ACC112 (cell line): ENCODE results near the gene XRCC1.
A peak's percentile ranks its signal among the peaks of the same experiment; 100 is the strongest.

Source experiments
- H2AFZ ChIP-seq: fragments of 200-600 bp; sonication (generic); one replicate; pipeline ENCODE4 v1.6.0; 2017; ENCODE audit warnings: antibody characterized with exemption, low read length; ENCODE audit not compliant: unreplicated experiment
- H3K27ac ChIP-seq: fragments of 200-600 bp; sonication (generic); 2 replicates; pipeline ENCODE4 v1.5.1; 2014; ENCODE audit warnings: low read depth, mild to moderate bottlenecking, antibody characterized with exemption, low read length, moderate library complexity
- H3K27me3 ChIP-seq: fragments of 200-600 bp; sonication (generic); 2 replicates; pipeline ENCODE4 v1.6.1; 2014; ENCODE audit warnings: mild to moderate bottlenecking, antibody characterized with exemption, low read length, moderate library complexity, mixed read lengths; ENCODE audit not compliant: insufficient read depth
- H3K36me3 ChIP-seq: fragments of 200-600 bp; sonication (generic); 2 replicates; pipeline ENCODE4 v1.6.1; 2016; ENCODE audit warnings: mild to moderate bottlenecking, antibody characterized with exemption, low read length, moderate library complexity, mixed read lengths; ENCODE audit not compliant: insufficient read depth
- H3K4me1 ChIP-seq: fragments of 200-600 bp; sonication (generic); one replicate; pipeline ENCODE4 v1.6.1; 2016; ENCODE audit warnings: low read length, mixed read lengths; ENCODE audit not compliant: insufficient read depth, unreplicated experiment, control insufficient read depth
- H3K4me3 ChIP-seq: fragments of 200-600 bp; sonication (generic); 2 replicates; pipeline ENCODE4 v1.5.1; 2014; ENCODE audit warnings: mild to moderate bottlenecking, low read depth, low read length
- H3K79me2 ChIP-seq: fragments of 200-600 bp; sonication (generic); one replicate; pipeline ENCODE4 v1.6.0; 2016; ENCODE audit warnings: low read length; ENCODE audit not compliant: control insufficient read depth, unreplicated experiment, insufficient read depth

Gene XRCC1

GRCh38 chr19:43511324-43511723, 64.0 kb downstream of the XRCC1 start:
- Histone ChIP-seq H3K36me3 (no peaks in the 10 kb centered on the region), H3K27ac (no peak overlapping the region), H3K27me3 (no peaks in the 10 kb centered on the region), H3K79me2 (no peaks in the 10 kb centered on the region), H2AFZ (no peak overlapping the region), H3K4me3 (no peak overlapping the region), H3K4me1 (no peaks in the 10 kb centered on the region)

- H3K27me3 ChIP-seq, result no peaks in the 10 kb centered on the region
- no peaks in the 10 kb centered on the region for H3K79me2 ChIP-seq
- H2AFZ ChIP-seq, result no peak overlapping the region
- no peaks in the 10 kb centered on the region for H3K36me3 ChIP-seq
- no peak overlapping the region for H3K27ac ChIP-seq
- H3K4me3 ChIP-seq, result no peak overlapping the region
- no peaks in the 10 kb centered on the region for H3K4me1 ChIP-seq
These were observed 64.6 kb downstream of the XRCC1 start for GRCh38 chr19:43510713-43511112.

- H3K4me3 ChIP-seq, result no peak overlapping the region
- H3K79me2 ChIP-seq, result no peaks in the 10 kb centered on the region
- no peak overlapping the region for H2AFZ ChIP-seq
- no peaks in the 10 kb centered on the region for H3K36me3 ChIP-seq
- H3K27me3 ChIP-seq, result no peaks in the 10 kb centered on the region
- peaks cover 8% of the 10 kb centered on the region for H3K4me1 ChIP-seq
- H3K27ac ChIP-seq, result no peak overlapping the region
These were observed 67.4 kb downstream of the XRCC1 start for GRCh38 chr19:43507880-43508279.

GRCh38 chr19:43506629-43507028, 68.7 kb downstream of the XRCC1 start:
- Histone ChIP-seq H3K27ac (no peak overlapping the region), H3K36me3 (no peaks in the 10 kb centered on the region), H3K27me3 (no peaks in the 10 kb centered on the region), H3K79me2 (no peaks in the 10 kb centered on the region), H3K4me1 (peaks cover 9% of the 10 kb centered on the region), H3K4me3 (no peak overlapping the region), H2AFZ (no peak overlapping the region)

DNA sequence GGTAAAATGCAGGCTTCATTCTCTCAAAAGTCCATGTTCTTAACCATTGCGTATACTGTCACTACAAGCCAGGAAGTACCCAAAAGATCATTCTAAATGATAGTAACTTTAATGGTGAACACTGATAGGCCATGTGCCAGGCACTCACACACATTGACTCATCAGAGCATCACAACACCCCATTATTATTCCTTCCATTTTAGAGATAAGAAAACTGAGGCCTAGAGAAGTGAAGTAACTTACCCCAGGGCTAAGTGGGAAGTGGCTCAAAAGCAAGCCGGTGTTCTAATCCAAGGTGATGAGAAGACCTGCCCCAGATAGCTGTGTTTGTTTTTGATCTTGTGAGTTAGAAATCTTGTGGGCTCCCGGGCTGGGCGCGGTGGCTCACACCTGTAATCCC, 69.4 kb downstream of the XRCC1 start:
- H3K79me2 ChIP-seq, result no peaks in the 10 kb centered on the region

GRCh38 chr19:43505186-43505456, 70.2 kb downstream of the XRCC1 start:
- Histone ChIP-seq H3K4me3 (no peak overlapping the region; the same call in 1 of the 2 replicates), H3K4me1 (peaks cover 9% of the 10 kb centered on the region), H3K36me3 (no peaks in the 10 kb centered on the region), H3K79me2 (no peaks in the 10 kb centered on the region), H3K27ac (no peak overlapping the region), H3K27me3 (no peaks in the 10 kb centered on the region), H2AFZ (no peak overlapping the region)

More for the DNA sequence above, 69.4 kb downstream of the XRCC1 start:
- Histone ChIP-seq H3K4me3 (no peak overlapping the region), H3K4me1 (peaks cover 9% of the 10 kb centered on the region), H3K27me3 (no peaks in the 10 kb centered on the region), H2AFZ (no peak overlapping the region), H3K27ac (no peak overlapping the region), H3K36me3 (no peaks in the 10 kb centered on the region)

DNA sequence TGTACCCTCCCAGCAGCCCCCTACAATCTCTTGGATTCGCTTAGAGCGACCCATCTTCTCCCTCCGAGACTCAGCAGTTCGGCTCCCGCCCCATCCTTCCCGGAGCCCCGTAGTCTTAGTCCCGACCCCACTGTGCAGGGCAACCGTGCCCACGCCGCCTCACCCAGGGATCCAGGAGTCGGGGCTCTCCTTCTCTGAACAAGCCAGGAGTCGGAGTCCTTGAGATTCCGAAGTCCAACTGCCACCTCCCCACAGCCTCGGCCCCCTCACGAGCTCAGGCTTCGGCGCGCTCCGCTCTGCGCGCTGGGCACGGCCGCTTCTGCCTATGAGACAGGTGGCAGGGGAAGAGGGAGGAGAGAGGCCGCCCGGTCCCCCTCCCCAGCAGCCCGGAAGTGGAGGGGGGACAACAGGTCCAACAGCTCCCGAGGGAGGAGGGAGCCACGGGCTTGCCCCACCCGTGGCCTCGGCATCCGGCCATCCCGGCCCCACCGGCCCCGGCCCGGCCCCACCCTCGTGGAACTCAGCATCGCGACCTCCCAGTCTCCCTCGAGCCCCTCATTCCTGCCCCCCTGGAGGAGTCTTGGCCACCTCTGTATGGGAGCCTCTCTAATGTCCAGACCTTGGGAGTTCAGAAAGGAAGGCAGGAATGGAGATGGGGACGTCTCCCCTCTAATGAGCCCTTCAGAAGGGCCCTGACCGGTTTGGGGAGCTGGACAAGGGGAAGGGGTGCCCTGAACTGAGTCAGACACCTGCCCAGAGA, 70.7 kb downstream of the XRCC1 start, which contains the start of gene PHLDB3:
PHLDB3 (minus strand) TSS at position 321 of the 760 bp plus-strand sequence. CDS start 628 bp downstream, outside the sequence.
- peak within 1 kb of the TSS; percentile 81 for H2AFZ ChIP-seq
- peaks cover 9% of the 10 kb centered on the region for H3K4me1 ChIP-seq
- no peaks in the 10 kb centered on the region for H3K27me3 ChIP-seq
- H3K36me3 ChIP-seq, result no peaks in the 10 kb centered on the region
- H3K27ac ChIP-seq, result peak within 1 kb of the TSS; percentile 22; the same call in 1 of the 2 replicates
- H3K79me2 ChIP-seq, result no peaks in the 10 kb centered on the region
- peak within 1 kb of the TSS; percentile 90 for H3K4me3 ChIP-seq

DNA sequence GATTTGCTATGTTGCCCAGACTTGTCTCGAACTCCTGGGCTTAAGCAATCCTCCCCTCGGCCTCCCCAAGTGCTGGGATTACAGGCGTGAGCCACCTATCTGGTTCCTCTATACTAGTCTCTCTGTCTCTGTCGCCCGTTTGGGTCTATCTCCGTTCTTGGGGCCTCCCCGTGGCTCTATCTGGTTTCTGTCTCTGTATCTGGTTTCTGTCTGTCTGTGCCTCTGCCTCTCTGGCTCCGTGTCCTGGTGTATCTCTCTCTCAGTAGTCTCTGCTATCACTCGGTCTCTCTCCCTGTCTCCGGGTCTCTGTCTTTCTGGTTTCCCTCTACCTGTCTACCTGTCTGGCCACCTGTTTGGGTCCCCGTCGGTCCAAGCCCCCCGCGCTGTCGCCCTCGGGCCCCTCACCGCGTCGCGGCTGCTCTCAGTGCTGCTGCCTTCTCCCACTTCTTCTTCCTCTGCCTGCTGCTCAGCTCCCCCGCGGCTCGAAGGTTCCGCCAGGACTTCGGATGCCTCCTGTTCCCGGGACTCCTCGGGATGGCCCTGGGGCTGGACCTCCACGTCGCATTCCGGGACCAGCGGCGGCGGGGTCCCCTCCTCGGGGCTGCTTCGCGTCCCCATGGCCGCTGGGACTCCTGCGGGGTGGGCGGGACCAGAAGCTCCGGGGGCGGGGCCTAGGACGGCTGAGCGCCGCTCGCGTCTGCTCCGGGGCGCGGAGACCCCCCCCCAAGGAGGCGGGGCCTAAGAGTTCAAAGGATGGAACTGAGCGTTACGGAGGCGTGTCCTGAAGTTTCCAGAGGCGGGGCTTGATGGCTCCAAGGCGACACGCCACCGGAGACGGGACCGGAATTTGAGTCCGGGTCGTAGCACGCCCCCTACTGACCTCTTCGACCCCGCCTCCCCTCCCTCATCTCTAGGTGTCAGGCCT, 71.6 kb downstream of the XRCC1 start:
- H2AFZ ChIP-seq, result peak overlapping the region; percentile 81
- H3K79me2 ChIP-seq, result no peaks in the 10 kb centered on the region
- no peaks in the 10 kb centered on the region for H3K36me3 ChIP-seq
- peak overlapping the region; percentile 90 for H3K4me3 ChIP-seq
- H3K4me1 ChIP-seq, result peaks cover 9% of the 10 kb centered on the region
- no peaks in the 10 kb centered on the region for H3K27me3 ChIP-seq
- peak overlapping the region; percentile 22; the same call in 1 of the 2 replicates for H3K27ac ChIP-seq

DNA sequence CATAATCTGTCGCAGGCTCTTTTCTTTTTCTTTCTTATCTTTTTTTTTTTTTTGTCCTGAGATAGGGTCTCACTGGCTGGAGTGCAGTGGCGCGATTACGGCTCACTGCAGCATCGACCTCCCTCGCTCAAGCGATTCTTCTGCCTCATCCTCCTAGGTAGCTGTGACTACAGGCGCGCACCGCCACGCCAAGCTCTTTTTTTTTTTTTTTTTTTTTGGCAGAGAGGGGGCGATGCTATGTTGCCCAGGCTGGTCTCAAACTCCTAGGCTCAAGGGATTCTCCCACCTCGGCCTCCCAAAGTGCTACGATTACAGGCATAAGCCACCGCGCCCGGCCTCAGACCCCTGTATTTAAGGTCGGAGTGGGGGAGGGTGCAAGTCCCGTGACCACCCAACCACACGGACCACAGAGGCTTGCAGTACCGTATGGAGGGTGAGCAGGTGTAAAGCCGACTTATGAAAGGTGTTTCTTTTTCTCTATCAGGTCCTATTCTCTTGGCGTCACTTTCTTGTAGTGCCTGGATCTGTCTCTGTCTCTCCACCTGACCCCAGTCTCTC, 72.8 kb downstream of the XRCC1 start:
- no peak overlapping the region for H3K27ac ChIP-seq
- H3K4me3 ChIP-seq, result no peak overlapping the region

GRCh38 chr19:43501661-43502418, 73.5 kb downstream of the XRCC1 start:
- no peaks in the 10 kb centered on the region for H3K27me3 ChIP-seq

More for the DNA sequence above, 72.8 kb downstream of the XRCC1 start:
- H3K79me2 ChIP-seq, result no peaks in the 10 kb centered on the region
- no peak overlapping the region for H2AFZ ChIP-seq
- H3K36me3 ChIP-seq, result no peaks in the 10 kb centered on the region
- peaks cover 9% of the 10 kb centered on the region for H3K4me1 ChIP-seq
- H3K27me3 ChIP-seq, result no peaks in the 10 kb centered on the region

More at GRCh38 chr19:43501661-43502418, 73.5 kb downstream of the XRCC1 start:
- H3K36me3 ChIP-seq, result no peaks in the 10 kb centered on the region
- H3K4me3 ChIP-seq, result no peak overlapping the region
- H3K27ac ChIP-seq, result no peak overlapping the region
- H3K79me2 ChIP-seq, result no peaks in the 10 kb centered on the region
- H3K4me1 ChIP-seq, result peaks cover 9% of the 10 kb centered on the region
- H2AFZ ChIP-seq, result no peak overlapping the region
